IMR-90 (cell line): ENCODE data around the gene IKZF3.

ENCODE experiments used
- CHD1 ChIP-seq: IDR thresholded peaks from 2 replicates; pipeline ENCODE4 v1.6.1; 2012; ENCODE audit warnings: low read depth, low read length, improper control_type of control experiment
- CTCF ChIP-seq: conservative IDR thresholded peaks from 2 replicates; pipeline ENCODE4 v1.5.1; 2012; ENCODE audit warnings: mild to moderate bottlenecking, low read depth, low read length, improper control_type of control experiment
- ELK1 ChIP-seq: fragments of 150-350 bp; IDR thresholded peaks from 2 replicates; pipeline ENCODE4 v1.6.1; 2016; ENCODE audit warnings: low read depth, mild to moderate bottlenecking, low read length, moderate library complexity, borderline replicate concordance
- POLR2A ChIP-seq: IDR thresholded peaks from 2 replicates; pipeline ENCODE4 v1.6.1; 2012; ENCODE audit warnings: mild to moderate bottlenecking, low read depth, low read length
- RCOR1 ChIP-seq: IDR thresholded peaks from 2 replicates; pipeline ENCODE4 v1.6.1; 2012; ENCODE audit warnings: mild to moderate bottlenecking, low read length, improper control_type of control experiment; ENCODE audit not compliant: insufficient replicate concordance
- RFX5 ChIP-seq: IDR thresholded peaks from 2 replicates; pipeline ENCODE4 v1.8.0; 2012; ENCODE audit warnings: low read depth, mild to moderate bottlenecking, low read length, moderate library complexity
- USF2 ChIP-seq: fragments of 150-350 bp; IDR thresholded peaks from 2 replicates; pipeline ENCODE4 v1.6.1; 2017; ENCODE audit warnings: mild to moderate bottlenecking, antibody characterized with exemption, low read length, low read depth

GRCh38 chr17:39755554-39756379 lies 108.3 kb downstream of the IKZF3 start:
- TF ChIP-seq CHD1 = no peak
- TF ChIP-seq CTCF = no peak
- no peak for TF ChIP-seq POLR2A
- TF ChIP-seq USF2 = no peak
- TF ChIP-seq RFX5 = no peak
- TF ChIP-seq RCOR1 = no peak
- no peak for TF ChIP-seq ELK1
